Loucy (cell line): Measurements from ENCODE around the gene DNAI1.

Source experiments
- H2AFZ ChIP-seq: fragments of 200-600 bp; sonication (generic); 2 replicates; pipeline ENCODE4 v1.6.0; 2016; ENCODE audit warnings: antibody characterized with exemption, mild to moderate bottlenecking, low read length, moderate library complexity
- H3F3A ChIP-seq: fragments of 200-600 bp; 2 replicates; pipeline ENCODE4 v1.6.0; 2016; ENCODE audit warnings: antibody characterized with exemption, low read depth, mild to moderate bottlenecking
- H3K27me3 ChIP-seq: fragments of 200-600 bp; sonication (generic); 2 replicates; pipeline ENCODE4 v1.6.1; 2014; ENCODE audit warnings: low read length, mild to moderate bottlenecking; ENCODE audit not compliant: insufficient read depth, poor library complexity, severe bottlenecking
- H3K36me3 ChIP-seq: fragments of 200-600 bp; sonication (generic); 2 replicates; pipeline ENCODE4 v1.6.1; 2016; ENCODE audit warnings: low read length; ENCODE audit not compliant: insufficient read depth
- H3K4me1 ChIP-seq: fragments of 200-600 bp; sonication (generic); 2 replicates; pipeline ENCODE4 v1.5.1; 2014; ENCODE audit warnings: low read length, mild to moderate bottlenecking; ENCODE audit not compliant: insufficient read depth, poor library complexity, severe bottlenecking
- H3K4me2 ChIP-seq: fragments of 200-600 bp; sonication (generic); 2 replicates; pipeline ENCODE4 v1.6.0; 2014; ENCODE audit warnings: antibody characterized with exemption, low read length, low read depth, mild to moderate bottlenecking; ENCODE audit not compliant: poor library complexity, severe bottlenecking
- H3K4me3 ChIP-seq: fragments of 200-600 bp; sonication (generic); 2 replicates; pipeline ENCODE4 v1.5.1; 2014; ENCODE audit warnings: low read length, mild to moderate bottlenecking, mixed read lengths; ENCODE audit not compliant: poor library complexity, severe bottlenecking
- H3K79me2 ChIP-seq: fragments of 200-600 bp; sonication (generic); 2 replicates; pipeline ENCODE4 v1.6.1; 2014; ENCODE audit warnings: low read length; ENCODE audit not compliant: insufficient read depth
- H3K9ac ChIP-seq: fragments of 200-600 bp; sonication (generic); 2 replicates; pipeline ENCODE4 v1.6.0; 2014; ENCODE audit warnings: mild to moderate bottlenecking, low read depth, low read length, moderate library complexity; ENCODE audit not compliant: poor library complexity, severe bottlenecking
- H3K9me2 ChIP-seq: fragments of 200-600 bp; sonication (generic); replicated peaks from 2 replicates; pipeline ENCODE4 v1.6.1; 2016; ENCODE audit warnings: low read depth, low read length, mixed read lengths
- H3K9me3 ChIP-seq: fragments of 200-600 bp; sonication (generic); 2 replicates; pipeline ENCODE4 v1.6.1; 2014; ENCODE audit warnings: mild to moderate bottlenecking, antibody characterized with exemption, low read length, low read depth; ENCODE audit not compliant: insufficient read depth
- H4K20me1 ChIP-seq: fragments of 200-600 bp; sonication (generic); 2 replicates; pipeline ENCODE4 v1.6.0; 2014; ENCODE audit warnings: antibody characterized with exemption, low read length, mild to moderate bottlenecking; ENCODE audit not compliant: insufficient read depth, poor library complexity, severe bottlenecking
- EZH2phosphoT487 ChIP-seq: fragments of 200-600 bp; IDR thresholded peaks from 2 replicates; pipeline ENCODE4 v1.6.1; 2018; ENCODE audit warnings: antibody characterized with exemption, mild to moderate bottlenecking, moderate library complexity, borderline replicate concordance
- TF ChIP-seq, protein P1 (sequence below): fragments of 200-600 bp; sonication (generic); conservative IDR thresholded peaks from 2 replicates; pipeline ENCODE4 v1.5.1; 2014; ENCODE audit warnings: mild to moderate bottlenecking, antibody characterized with exemption, low read length

The DNAI1 gene

DNA sequence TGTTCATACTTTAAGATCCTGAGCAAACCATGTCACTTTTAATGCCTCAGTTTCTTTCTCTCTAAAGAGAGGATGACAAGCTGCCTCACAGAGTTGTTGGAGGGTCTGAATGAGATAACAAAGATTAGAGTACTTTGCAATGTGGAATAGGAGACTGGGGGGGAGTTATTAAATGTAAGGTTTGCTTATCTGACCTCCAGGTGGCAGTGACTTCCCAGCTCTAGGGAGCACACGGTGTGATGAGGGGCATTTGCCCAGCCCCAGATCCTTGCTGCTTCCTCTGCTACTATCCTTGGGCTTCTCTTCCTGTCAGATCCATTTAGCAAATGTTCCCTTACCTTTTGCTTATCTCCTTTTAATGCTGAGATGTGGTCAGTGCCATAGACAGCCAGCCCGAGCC, 33.4 kb downstream of the DNAI1 start:
- no peak for TF ChIP-seq EZH2phosphoT487
- TF ChIP-seq, protein P1, sequence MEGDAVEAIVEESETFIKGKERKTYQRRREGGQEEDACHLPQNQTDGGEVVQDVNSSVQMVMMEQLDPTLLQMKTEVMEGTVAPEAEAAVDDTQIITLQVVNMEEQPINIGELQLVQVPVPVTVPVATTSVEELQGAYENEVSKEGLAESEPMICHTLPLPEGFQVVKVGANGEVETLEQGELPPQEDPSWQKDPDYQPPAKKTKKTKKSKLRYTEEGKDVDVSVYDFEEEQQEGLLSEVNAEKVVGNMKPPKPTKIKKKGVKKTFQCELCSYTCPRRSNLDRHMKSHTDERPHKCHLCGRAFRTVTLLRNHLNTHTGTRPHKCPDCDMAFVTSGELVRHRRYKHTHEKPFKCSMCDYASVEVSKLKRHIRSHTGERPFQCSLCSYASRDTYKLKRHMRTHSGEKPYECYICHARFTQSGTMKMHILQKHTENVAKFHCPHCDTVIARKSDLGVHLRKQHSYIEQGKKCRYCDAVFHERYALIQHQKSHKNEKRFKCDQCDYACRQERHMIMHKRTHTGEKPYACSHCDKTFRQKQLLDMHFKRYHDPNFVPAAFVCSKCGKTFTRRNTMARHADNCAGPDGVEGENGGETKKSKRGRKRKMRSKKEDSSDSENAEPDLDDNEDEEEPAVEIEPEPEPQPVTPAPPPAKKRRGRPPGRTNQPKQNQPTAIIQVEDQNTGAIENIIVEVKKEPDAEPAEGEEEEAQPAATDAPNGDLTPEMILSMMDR: peak; percentile 30; the same call in 1 of the 2 replicates
- Histone ChIP-seq H3F3A (no peaks in the 10 kb centered on the region), H3K9me2 (no peaks in the 10 kb centered on the region), H2AFZ (no peak overlapping the region), H3K27me3 (no peaks in the 10 kb centered on the region), H3K4me3 (no peak overlapping the region), H4K20me1 (no peaks in the 10 kb centered on the region), H3K4me1 (no peaks in the 10 kb centered on the region), H3K4me2 (no peak overlapping the region), H3K9me3 (no peaks in the 10 kb centered on the region), H3K9ac (no peak overlapping the region), H3K36me3 (no peaks in the 10 kb centered on the region), H3K79me2 (no peaks in the 10 kb centered on the region)

DNA sequence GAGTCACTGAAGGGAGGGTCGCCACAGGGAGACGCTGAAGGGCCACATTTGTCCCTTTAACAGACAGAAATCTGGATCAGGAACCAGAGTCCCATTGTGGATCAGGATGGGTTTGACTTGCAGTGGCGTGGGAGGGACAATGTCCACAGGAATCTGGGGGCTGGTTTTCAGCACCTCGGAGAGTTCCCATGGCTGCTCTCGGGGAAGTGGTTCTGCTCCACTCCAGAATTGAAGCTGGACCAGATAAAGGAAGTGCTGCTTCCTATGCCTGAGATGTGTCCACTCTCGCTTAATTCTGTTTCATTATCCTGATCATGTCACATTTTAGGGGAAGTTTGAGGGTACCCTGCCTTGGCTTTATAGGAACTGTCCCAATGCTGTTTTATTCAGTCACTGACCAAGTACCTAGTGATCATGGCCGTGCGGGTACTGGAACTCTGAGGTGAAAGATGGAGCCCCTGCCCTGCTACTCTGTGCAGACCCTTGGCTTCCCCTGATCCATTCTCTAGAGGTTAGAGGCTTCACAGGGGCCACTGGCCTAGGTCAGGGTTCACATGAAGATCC, 35.4 kb downstream of the DNAI1 start:
- no peaks in the 10 kb centered on the region for H3K36me3 ChIP-seq
- H3K9me3 ChIP-seq: no peaks in the 10 kb centered on the region

DNA sequence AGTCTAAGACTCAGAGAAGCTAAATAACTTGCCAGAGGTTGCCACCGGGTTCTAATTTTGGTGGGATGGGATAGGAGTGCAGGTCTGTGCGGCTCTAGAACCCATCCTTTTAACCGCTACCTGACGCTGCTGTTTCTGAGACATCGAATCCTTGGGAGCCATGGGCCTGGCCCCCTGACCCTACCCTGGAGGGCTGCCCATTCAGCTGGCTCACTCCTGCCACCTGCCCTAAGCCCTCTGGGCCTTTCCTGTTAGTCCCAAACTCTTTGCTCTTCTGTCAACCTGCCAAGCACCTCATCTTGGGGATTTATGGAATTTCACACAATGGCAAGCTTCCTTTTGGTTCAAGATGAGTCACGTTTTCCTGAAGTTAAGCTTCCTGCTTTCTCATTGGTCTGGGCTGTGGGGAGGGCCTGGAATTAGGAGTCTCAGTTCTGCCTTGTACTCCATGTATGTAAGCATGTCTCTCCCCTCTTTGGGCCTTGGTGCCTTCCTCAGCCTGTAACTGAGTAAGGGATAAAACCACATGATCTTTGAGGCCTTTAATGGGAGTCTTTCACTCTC, 37.6 kb downstream of the DNAI1 start:
- Histone ChIP-seq H3K9me2 (no peaks in the 10 kb centered on the region), H3K9ac (no peak overlapping the region), H2AFZ (no peak overlapping the region), H3K9me3 (no peaks in the 10 kb centered on the region), H3F3A (no peaks in the 10 kb centered on the region), H3K4me1 (no peaks in the 10 kb centered on the region), H4K20me1 (no peaks in the 10 kb centered on the region), H3K36me3 (no peaks in the 10 kb centered on the region), H3K4me2 (no peak overlapping the region), H3K27me3 (no peaks in the 10 kb centered on the region), H3K4me3 (no peak overlapping the region), H3K79me2 (no peaks in the 10 kb centered on the region)
- TF ChIP-seq, protein P1: no peak
- TF ChIP-seq EZH2phosphoT487: no peak

More for the DNA sequence above, 35.4 kb downstream of the DNAI1 start:
- no peaks in the 10 kb centered on the region for H3K27me3 ChIP-seq
- no peak overlapping the region for H3K4me3 ChIP-seq
- H3K4me1 ChIP-seq: no peaks in the 10 kb centered on the region
- H3F3A ChIP-seq: no peaks in the 10 kb centered on the region
- no peaks in the 10 kb centered on the region for H4K20me1 ChIP-seq
- no peak overlapping the region for H3K9ac ChIP-seq
- H3K79me2 ChIP-seq: no peaks in the 10 kb centered on the region
- TF ChIP-seq, protein P1: no peak
- TF ChIP-seq EZH2phosphoT487: no peak
- no peaks in the 10 kb centered on the region for H3K9me2 ChIP-seq
- no peak overlapping the region for H3K4me2 ChIP-seq
- no peak overlapping the region for H2AFZ ChIP-seq
